ENCODE results near the gene XRCC3. TPM values are rescaled to one million over a fixed set of nuclear protein-coding genes. Genes with fewer than 3 reads are reported as not detected.

The XRCC3 gene
- total and polyA plus RNA-seq, 2 experiments from 2014 or later, result 7.7 to 9.1 TPM

DNA sequence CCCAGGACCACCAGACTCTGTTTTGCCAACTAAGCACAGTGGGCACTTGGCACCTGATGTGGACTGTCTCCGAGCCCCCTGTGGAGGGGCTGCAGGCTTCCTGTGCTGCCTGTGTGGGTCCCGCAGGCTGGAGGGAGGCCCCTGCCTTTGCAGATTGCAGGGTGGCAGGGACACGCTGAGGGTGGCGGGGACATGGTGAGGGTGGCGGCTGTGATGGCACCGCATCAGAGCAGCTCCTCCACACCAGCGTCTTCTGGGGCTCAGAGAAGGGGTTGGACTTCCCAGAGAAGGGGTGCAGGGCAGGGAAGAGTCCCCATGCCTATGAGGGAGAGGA lies 8.5 kb upstream of the XRCC3 start:
- Histone ChIP-seq H3K4me2 (no peak overlapping the region), H3K9me2 (replicated peaks; ENCODE audit: insufficient read depth) (no peaks in the 10 kb centered on the region), H3K9me3 (ENCODE audit: low read depth) (no peaks in the 10 kb centered on the region), H3K27ac (no peak overlapping the region), H3K4me1 (ENCODE audit: insufficient read depth) (peaks cover 10% of the 10 kb centered on the region), H2AFZ (no peak overlapping the region), H4K20me1 (ENCODE audit: insufficient read depth, poor library complexity, severe bottlenecking) (peaks cover 57% of the 10 kb centered on the region), H3K36me3 (replicated peaks; ENCODE audit: insufficient read depth, low read depth) (no peaks in the 10 kb centered on the region), H3K79me2 (peaks cover 89% of the 10 kb centered on the region), H3K27me3 (no peaks in the 10 kb centered on the region), H3K4me3 (no peak overlapping the region)
- DNase-seq (ENCODE audit: low spot score), result no peak
- TF ChIP-seq EZH2phosphoT487 (IDR thresholded peaks at IDR 0.05; ENCODE audit: low read depth, severe bottlenecking, unreplicated experiment), result no peak
- TF ChIP-seq EZH2 (IDR thresholded peaks at IDR 0.05; ENCODE audit: borderline replicate concordance), result no peak
- TF ChIP-seq, protein P1, sequence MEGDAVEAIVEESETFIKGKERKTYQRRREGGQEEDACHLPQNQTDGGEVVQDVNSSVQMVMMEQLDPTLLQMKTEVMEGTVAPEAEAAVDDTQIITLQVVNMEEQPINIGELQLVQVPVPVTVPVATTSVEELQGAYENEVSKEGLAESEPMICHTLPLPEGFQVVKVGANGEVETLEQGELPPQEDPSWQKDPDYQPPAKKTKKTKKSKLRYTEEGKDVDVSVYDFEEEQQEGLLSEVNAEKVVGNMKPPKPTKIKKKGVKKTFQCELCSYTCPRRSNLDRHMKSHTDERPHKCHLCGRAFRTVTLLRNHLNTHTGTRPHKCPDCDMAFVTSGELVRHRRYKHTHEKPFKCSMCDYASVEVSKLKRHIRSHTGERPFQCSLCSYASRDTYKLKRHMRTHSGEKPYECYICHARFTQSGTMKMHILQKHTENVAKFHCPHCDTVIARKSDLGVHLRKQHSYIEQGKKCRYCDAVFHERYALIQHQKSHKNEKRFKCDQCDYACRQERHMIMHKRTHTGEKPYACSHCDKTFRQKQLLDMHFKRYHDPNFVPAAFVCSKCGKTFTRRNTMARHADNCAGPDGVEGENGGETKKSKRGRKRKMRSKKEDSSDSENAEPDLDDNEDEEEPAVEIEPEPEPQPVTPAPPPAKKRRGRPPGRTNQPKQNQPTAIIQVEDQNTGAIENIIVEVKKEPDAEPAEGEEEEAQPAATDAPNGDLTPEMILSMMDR (IDR thresholded peaks at IDR 0.05; ENCODE audit: poor library complexity), result no peak
- 98% methylated on average over 6 of the region's 7 CpGs for WGBS (ENCODE audit: low lambda C conversion rate, missing lambda C conversion rate)

DNA sequence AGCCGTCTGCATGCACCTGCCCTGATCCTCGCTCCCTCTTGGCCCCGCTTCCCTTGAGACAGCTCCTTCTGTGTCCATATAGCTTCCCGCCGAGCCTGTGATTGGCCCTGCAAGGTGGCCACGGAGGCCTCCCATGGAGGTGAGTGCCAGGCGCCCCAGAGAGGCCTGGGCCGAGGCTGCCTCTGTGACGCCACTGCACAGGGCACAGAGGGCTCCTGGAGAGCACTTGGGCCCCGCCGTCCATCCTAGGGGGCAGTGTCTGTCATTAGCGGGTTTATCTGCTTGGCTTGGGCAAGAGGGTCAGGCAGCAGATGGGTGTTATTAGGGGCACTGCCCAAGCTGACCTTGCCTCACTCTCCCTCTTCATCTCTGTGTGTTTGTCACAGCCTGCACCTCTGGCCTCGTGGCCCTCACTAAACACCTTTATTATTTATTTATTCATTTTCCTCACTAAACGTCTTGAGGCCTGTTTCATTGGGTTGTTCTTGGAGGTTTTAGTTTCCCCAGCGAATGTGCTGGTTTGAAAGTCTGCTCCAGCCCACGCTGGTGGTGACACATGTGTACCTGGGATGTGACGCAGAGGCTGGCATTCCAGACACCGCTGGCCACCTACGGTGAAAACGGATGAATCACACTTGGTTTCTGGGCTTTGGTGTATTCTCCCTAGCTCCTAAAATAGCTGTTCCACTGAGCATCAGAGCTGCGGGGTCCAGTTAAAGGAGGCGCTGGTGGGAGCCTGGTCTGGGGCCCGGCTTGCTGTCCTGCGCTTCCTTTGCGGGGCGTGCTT lies 6.3 kb upstream of the XRCC3 start:
- no peak overlapping the region for H3K4me3 ChIP-seq
- DNase-seq (ENCODE audit: low spot score), result no peak
- peaks cover 74% of the 10 kb centered on the region for H4K20me1 ChIP-seq (ENCODE audit: insufficient read depth, poor library complexity, severe bottlenecking)
- no peak overlapping the region for H2AFZ ChIP-seq
- H3K27me3 ChIP-seq, result no peaks in the 10 kb centered on the region
- H3K9me2 ChIP-seq (replicated peaks; ENCODE audit: insufficient read depth), result no peaks in the 10 kb centered on the region
- no peak overlapping the region for H3K4me2 ChIP-seq
- no peak for TF ChIP-seq EZH2 (IDR thresholded peaks at IDR 0.05; ENCODE audit: borderline replicate concordance)
- TF ChIP-seq EZH2phosphoT487 (IDR thresholded peaks at IDR 0.05; ENCODE audit: low read depth, severe bottlenecking, unreplicated experiment), result no peak
- TF ChIP-seq, protein P1 (IDR thresholded peaks at IDR 0.05; ENCODE audit: poor library complexity), result no peak
- H3K36me3 ChIP-seq (replicated peaks; ENCODE audit: insufficient read depth, low read depth), result no peaks in the 10 kb centered on the region
- H3K79me2 ChIP-seq, result peaks cover 100% of the 10 kb centered on the region
- 95% methylated on average over 26 of the region's 26 CpGs for WGBS (ENCODE audit: low lambda C conversion rate, missing lambda C conversion rate)
- no peak overlapping the region for H3K27ac ChIP-seq
- H3K9me3 ChIP-seq (ENCODE audit: low read depth), result no peaks in the 10 kb centered on the region
- peaks cover 15% of the 10 kb centered on the region for H3K4me1 ChIP-seq (ENCODE audit: insufficient read depth)

DNA sequence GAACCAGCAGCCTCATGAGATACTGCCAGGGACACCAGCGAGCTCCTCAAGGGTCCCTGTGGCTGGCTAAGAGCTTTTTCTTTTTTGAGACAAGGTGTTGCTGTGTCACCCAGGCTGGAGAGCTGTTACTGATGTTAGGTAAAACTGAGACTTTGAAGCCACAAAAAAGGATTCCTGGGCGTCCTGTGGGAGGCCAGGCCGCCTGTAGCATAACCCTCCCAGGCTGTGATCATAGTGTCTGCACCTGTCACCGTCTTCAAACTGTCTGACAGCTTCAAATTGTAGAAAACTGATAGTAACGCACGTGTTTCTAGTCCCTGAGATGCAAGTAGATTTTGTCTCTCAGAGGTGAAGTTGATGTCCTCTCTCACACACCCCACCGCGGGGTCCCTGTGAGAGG lies 4.5 kb upstream of the XRCC3 start:
- Histone ChIP-seq H3K4me3 (no peak overlapping the region), H3K79me2 (peaks cover 88% of the 10 kb centered on the region), H3K9me2 (replicated peaks; ENCODE audit: insufficient read depth) (no peaks in the 10 kb centered on the region), H3K4me2 (no peak overlapping the region), H3K9me3 (ENCODE audit: low read depth) (no peaks in the 10 kb centered on the region), H3K27me3 (no peaks in the 10 kb centered on the region), H3K36me3 (replicated peaks; ENCODE audit: insufficient read depth, low read depth) (no peaks in the 10 kb centered on the region), H2AFZ (no peak overlapping the region), H3K4me1 (ENCODE audit: insufficient read depth) (peaks cover 17% of the 10 kb centered on the region), H3K27ac (no peak overlapping the region), H4K20me1 (ENCODE audit: insufficient read depth, poor library complexity, severe bottlenecking) (peaks cover 64% of the 10 kb centered on the region)
- WGBS (ENCODE audit: low lambda C conversion rate, missing lambda C conversion rate), result 93% methylated on average over 8 of the region's 8 CpGs
- no peak for DNase-seq (ENCODE audit: low spot score)
- TF ChIP-seq, protein P1 (IDR thresholded peaks at IDR 0.05; ENCODE audit: poor library complexity), result no peak
- no peak for TF ChIP-seq EZH2 (IDR thresholded peaks at IDR 0.05; ENCODE audit: borderline replicate concordance)
- no peak for TF ChIP-seq EZH2phosphoT487 (IDR thresholded peaks at IDR 0.05; ENCODE audit: low read depth, severe bottlenecking, unreplicated experiment)
